Measurements from ENCODE around the gene LTBP3.

The LTBP3 gene

GRCh38 chr11:65558002-65558929, at the start of gene LTBP3:
TSS of gene LTBP3 (minus strand) at chr11:65558359. CDS start at chr11:65557959, 400 bp downstream.
- peak; percentile 36 to 53 for DNase-seq

DNA sequence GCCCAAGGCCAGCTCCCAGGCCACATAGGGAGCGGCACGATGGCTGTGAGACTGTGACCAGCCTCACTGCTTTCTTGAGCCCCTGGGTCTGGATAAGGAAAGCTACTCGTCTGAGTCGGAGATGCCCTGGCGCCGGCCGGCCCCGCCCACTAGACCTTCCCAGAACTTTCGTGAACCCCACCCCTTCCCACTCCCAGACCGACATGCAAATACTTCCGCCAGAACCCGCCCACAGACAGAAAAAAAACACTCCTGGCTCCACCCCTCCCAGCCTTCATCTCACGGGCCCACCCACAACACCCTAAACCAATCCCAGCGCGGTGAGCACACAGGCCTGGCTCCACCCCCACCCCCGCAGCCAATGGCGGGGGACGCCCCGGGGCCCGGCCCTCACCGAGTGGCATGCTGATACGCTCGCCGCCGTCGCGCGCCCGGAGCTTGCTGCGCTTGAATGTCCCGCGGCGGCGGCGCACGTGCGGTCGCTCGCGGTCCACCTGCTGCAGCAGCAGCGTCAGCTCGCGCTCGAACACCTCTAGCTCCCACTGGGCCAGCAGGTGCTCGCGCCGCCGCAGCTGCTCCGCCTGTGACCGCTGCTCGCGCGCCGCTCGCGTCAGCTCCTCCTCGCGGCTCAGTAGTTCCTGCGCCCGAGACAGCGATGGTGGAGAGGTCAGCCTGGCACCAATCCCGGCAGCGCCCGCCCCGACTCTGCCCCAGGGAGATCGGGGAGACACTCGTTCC, 48.9 kb upstream of the LTBP3 start:
- no peak for DNase-seq

- DNase-seq: no peak
Measured at GRCh38 chr11:65604258-65604657, 46.1 kb upstream of the LTBP3 start.

DNA sequence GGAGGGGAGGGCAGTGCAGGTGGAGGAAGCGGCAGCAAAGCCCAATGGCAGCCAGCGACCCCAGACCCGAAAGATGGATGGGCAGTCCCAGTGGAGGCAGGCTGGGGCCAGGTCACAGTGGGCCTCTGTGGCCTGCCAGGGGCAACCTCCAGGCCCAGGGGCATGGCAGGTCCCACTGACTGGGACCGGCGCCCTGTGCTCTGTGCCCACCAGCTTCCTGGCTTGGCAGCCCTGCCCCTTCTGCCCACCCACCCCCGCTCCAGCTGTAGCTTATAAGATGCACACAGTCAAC, 41.7 kb upstream of the LTBP3 start:
- no peak for DNase-seq

GRCh38 chr11:65599216-65599954, 41.2 kb upstream of the LTBP3 start:
- no peak for DNase-seq

GRCh38 chr11:65598258-65598699, 40.1 kb upstream of the LTBP3 start:
- no peak for DNase-seq

- no peak for DNase-seq
Measured at GRCh38 chr11:65596520-65596919, 38.4 kb upstream of the LTBP3 start.

DNA sequence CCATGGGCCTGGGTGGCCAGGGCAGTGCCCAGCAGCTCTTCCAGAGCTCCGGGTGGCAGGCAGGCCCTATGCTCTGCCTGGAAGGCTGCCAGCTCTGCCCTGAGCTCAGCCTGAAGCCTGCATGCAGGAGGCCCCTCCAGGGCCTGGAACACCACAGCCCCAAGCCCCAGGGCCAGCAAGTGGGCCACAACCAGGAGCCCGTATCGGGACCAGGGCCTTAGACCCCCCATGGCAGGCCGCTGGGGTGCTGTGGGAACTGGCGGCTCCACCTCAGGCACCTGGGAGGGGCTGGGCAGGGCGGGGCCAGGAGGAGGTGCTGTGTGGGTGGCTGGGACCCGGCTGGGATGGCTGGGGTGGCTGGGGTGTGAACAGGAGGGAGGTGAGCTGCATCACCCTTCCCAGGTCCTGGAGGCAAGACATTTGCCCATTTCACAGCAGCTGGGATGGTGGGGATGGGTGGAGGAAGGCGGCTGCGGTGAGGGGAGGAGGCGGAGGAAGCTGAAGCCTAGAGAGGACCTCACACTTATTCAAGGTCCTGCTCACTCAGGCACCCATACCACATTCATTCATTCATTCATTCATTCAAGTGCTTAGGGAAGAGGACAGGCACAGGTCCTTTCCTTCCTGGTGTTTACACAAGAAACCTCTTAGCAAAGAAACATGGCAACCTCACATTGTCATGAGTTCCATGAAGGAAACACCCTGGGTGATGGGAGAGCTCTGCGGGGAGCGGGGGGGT, 37.6 kb upstream of the LTBP3 start, which contains the start of gene KCNK7:
Gene KCNK7 (minus strand): TSS at position 258 of the 739 bp plus-strand sequence. CDS start 28 bp downstream, at position 230.
- DNase-seq: no peak

DNA sequence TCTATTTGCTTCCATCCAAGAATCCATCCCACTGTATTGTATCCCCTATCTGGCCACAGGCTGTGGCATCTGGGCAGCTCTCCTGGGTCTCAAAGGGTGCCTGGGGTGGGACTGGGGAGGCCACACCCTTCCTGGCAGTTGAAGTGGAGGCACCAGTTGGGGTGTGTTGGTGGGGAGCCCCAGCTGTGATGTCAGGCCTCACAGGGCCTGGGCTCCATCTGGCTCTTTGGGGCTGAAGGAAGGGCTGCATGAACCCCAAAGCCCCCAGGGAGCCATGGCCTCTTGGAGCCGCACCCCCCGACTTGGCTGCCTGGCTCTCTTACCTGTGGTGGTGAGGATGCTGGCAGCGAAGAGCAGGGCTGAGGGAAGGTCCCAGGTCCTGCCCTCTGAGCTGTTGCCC, 37.0 kb upstream of the LTBP3 start:
- DNase-seq: no peak

- DNase-seq: peak; percentile 49 to 54
Measured at GRCh38 chr11:65593518-65594414, 35.6 kb upstream of the LTBP3 start.

GRCh38 chr11:65592858-65593517, 34.8 kb upstream of the LTBP3 start:
- DNase-seq: no peak

GRCh38 chr11:65591939-65592857, 34.0 kb upstream of the LTBP3 start:
- DNase-seq: no peak

DNA sequence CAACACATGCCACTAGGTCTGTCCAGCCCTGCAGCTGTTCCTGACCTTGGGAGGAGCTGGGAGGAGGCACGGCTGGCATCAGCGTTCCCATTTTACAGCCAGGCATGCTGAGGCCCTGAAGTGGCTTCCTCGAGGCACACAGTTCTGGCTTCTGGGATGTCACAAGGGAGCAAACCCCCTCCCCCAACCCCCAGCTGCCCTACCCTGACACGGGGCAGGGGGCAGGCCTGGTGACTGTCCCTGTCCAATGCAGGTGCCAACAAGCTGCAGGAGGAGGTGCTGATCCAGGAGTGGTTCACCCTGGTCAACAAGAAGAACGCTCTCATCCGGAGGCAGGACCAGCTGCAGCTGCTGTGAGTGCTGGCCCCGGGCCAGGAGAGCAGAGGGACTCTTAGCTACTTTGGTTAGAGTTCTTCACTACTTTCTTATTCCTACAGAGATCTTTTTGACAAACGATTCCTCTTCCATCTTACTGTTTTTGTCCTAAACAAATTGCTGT, 32.1 kb upstream of the LTBP3 start:
- DNase-seq: no peak

- peak; percentile 44 to 49 for DNase-seq
Measured at GRCh38 chr11:65589444-65590239, 31.5 kb upstream of the LTBP3 start.

DNA sequence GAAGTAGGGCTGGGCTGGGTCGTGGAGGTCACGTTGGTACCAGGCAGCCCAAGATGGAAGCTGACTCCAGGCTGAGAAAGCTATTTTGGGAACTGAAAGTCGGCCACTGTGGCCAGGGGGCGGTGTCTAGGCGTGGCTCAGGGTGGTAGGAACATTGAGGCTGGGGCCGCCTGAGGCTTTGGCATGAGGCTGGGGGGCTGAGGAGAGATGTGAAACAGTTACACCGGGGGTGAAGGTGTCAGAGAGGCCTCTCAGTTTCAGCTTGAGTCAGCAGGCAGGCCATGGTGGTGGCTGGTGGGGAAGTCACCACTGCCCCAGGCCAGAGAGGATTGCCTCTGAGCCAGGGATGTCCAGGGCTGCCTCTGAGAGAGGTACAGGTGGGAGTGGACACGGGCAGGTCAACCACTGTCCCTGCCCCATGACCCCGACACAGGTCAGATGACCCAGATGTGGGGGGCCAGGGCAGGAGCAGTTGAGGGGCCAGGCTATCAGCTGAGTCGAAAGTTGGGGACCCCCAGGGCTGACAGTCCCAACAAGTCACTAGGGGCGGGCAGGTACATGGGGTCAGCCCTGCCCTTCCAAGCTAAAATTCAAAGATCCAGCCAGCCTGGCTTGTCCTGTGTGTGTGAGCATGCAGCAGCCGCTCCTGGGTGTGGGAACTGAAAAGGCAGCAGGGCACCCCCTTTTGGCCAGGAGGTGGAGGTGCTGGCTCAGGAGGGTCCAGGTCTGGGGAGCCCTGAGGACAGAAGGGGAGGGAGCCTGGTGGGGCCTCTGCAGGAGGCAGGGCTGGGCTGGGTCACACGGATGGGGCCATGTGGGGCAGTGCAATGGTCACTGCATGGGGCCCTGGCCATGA, 30.3 kb upstream of the LTBP3 start:
- DNase-seq: peak; percentile 82 to 84

GRCh38 chr11:65586676-65587075, 28.5 kb upstream of the LTBP3 start:
- no peak for DNase-seq

- DNase-seq: no peak
Measured at GRCh38 chr11:65586247-65586630, 28.1 kb upstream of the LTBP3 start.

Measured in CD4-positive, alpha-beta T cell treated with Interleukin-1 beta for 1 hour (primary cell).